GM12878 (cell line): ENCODE data around the gene CYB561A3. TPM values are rescaled to one million over a fixed set of nuclear protein-coding genes. Genes with fewer than 3 reads are reported as not detected.

ENCODE experiments used
- ATAC-seq: fragments of 200-7000 bp; cut with Tn5 transposase; 3 replicates; pipeline ENCODE4 v1.9.1; 2020; ENCODE audit warnings: mild to moderate bottlenecking, moderate library complexity
- BruUV-seq: library from RNA; stranded (reverse); fragments of 400-500 nt; replicated peaks from 2 replicates; lab custom pipeline; 2021; lab: Mats Ljungman, UMichigan
- CTCF ChIA-PET: fragments of 300-600 bp; sonication (Branson Sonifier 250); formaldehyde crosslinking; extraction: SDS; loops from one replicate; lab custom pipeline; 2021; ENCODE audit warnings: inconsistent platforms; lab: Yijun Ruan, JAX
- POLR2A ChIA-PET: fragments of 350-600 bp; formaldehyde crosslinking; extraction: SDS; loops from one replicate; lab custom pipeline; 2021; ENCODE audit warnings: inconsistent platforms; lab: Charles Lee
- RAD21 ChIA-PET: fragments of 300-600 bp; sonication (Branson Sonifier 250); formaldehyde crosslinking; loops from one replicate; lab custom pipeline; 2023; ENCODE audit warnings: antibody characterized with exemption; ENCODE audit not compliant: unreplicated experiment; lab: Charles Lee
- SMC1A ChIA-PET: fragments of 300-600 bp; sonication (Branson Sonifier 250); formaldehyde crosslinking; loops from one replicate; lab custom pipeline; 2023; ENCODE audit not compliant: unreplicated experiment, uncharacterized antibody; lab: Charles Lee
- DNase-seq: peaks from one replicate; pipeline ENCODE4 v3.0.0-alpha.2; 2011; ENCODE audit warnings: low read depth, low spot score
- FAIRE-seq: peaks from 3 replicates; lab custom pipeline; 2011; peaks lifted over from hg19 to GRCh38; lab: Jason Lieb, UNC
- H2AFZ ChIP-seq: 2 replicates; pipeline ENCODE4 v1.6.0; 2011; ENCODE audit warnings: low read depth, low read length, control low read depth; ENCODE audit not compliant: control insufficient read depth
- H3K27ac ChIP-seq: 2 replicates; pipeline ENCODE4 v1.5.1; 2011; ENCODE audit warnings: control low read depth; ENCODE audit not compliant: control insufficient read depth, insufficient read depth
- H3K27me3 ChIP-seq, 2 experiments: replicated peaks in 1 of 2; 2 replicates each; pipeline versions ENCODE4 v1.6.0 to v1.6.1; 2011; ENCODE audit warnings: low read length in 1 of 2; ENCODE audit not compliant: control insufficient read depth in 2 of 2, insufficient read depth in 2 of 2
- H3K36me3 ChIP-seq, 2 experiments: 2 replicates each; pipeline ENCODE4 v1.5.1; 2011; ENCODE audit warnings: low read length in 1 of 2; ENCODE audit not compliant: control insufficient read depth in 2 of 2, insufficient read depth in 2 of 2
- H3K4me1 ChIP-seq: 2 replicates; pipeline ENCODE4 v1.6.1; 2011; ENCODE audit warnings: mild to moderate bottlenecking, low read length, moderate library complexity, mixed read lengths; ENCODE audit not compliant: control insufficient read depth, insufficient read depth
- H3K4me2 ChIP-seq: 2 replicates; pipeline ENCODE4 v1.6.0; 2011; ENCODE audit warnings: control low read depth; ENCODE audit not compliant: control insufficient read depth, insufficient read depth
- H3K4me3 ChIP-seq: fragments of 200-600 bp; sonication (generic); 2 replicates; pipeline ENCODE4 v1.5.1; 2016
- H3K79me2 ChIP-seq: 2 replicates; pipeline ENCODE4 v1.6.0; 2011; ENCODE audit warnings: low read length; ENCODE audit not compliant: control insufficient read depth, insufficient read depth
- H3K9ac ChIP-seq: 2 replicates; pipeline ENCODE4 v1.8.0; 2011; ENCODE audit warnings: low read length, control low read depth, mixed read lengths; ENCODE audit not compliant: control insufficient read depth, insufficient read depth
- H3K9me3 ChIP-seq: replicated peaks from 3 replicates; pipeline ENCODE4 v1.5.1; 2011; ENCODE audit warnings: mild to moderate bottlenecking, low read length; ENCODE audit not compliant: control insufficient read depth, insufficient read depth
- H4K20me1 ChIP-seq: 2 replicates; pipeline ENCODE4 v1.6.0; 2011; ENCODE audit not compliant: control insufficient read depth, insufficient read depth
- BCL11A ChIP-seq: IDR thresholded peaks from 2 replicates; pipeline ENCODE4 v1.6.1; 2011; ENCODE audit warnings: low read depth, low read length
- CBX3 ChIP-seq: fragments of 200-600 bp; sonication (generic); IDR thresholded peaks from 2 replicates; pipeline ENCODE4 v1.6.1; 2016; ENCODE audit warnings: low read depth, borderline replicate concordance
- CBX5 ChIP-seq: sonication (generic); IDR thresholded peaks from 2 replicates; pipeline ENCODE4 v1.6.1; 2016; ENCODE audit warnings: low read depth, moderate library complexity, mild to moderate bottlenecking, inconsistent platforms
- CHD1 ChIP-seq: IDR thresholded peaks from 2 replicates; pipeline ENCODE4 v1.6.1; 2012; ENCODE audit warnings: low read depth, low read length, improper control_type of control experiment
- CREM ChIP-seq: IDR thresholded peaks from 2 replicates; pipeline ENCODE4 v1.6.1; 2014; ENCODE audit warnings: antibody characterized with exemption, low read depth
- IRF3 ChIP-seq: fragments of 450-650 bp; IDR thresholded peaks from 2 replicates; pipeline ENCODE4 v1.6.1; 2014; ENCODE audit warnings: mild to moderate bottlenecking
- SIX5 ChIP-seq: IDR thresholded peaks from 2 replicates; pipeline ENCODE4 v1.6.1; 2011; ENCODE audit warnings: mild to moderate bottlenecking, low read depth, low read length, moderate library complexity; ENCODE audit not compliant: severe bottlenecking
- SREBF1 ChIP-seq: IDR thresholded peaks from 2 replicates; pipeline ENCODE4 v1.6.1; 2012; ENCODE audit warnings: mild to moderate bottlenecking, low read length
- STAT1 ChIP-seq: fragments of 450-650 bp; conservative IDR thresholded peaks from 2 replicates; pipeline ENCODE4 v1.6.1; 2014; ENCODE audit warnings: antibody characterized with exemption, mild to moderate bottlenecking
- YY1 ChIP-seq: IDR thresholded peaks from 2 replicates; pipeline ENCODE4 v1.6.1; 2011; ENCODE audit warnings: low read depth, mild to moderate bottlenecking, low read length
- WGBS: methylation state at CpG from one replicate; pipeline ENCODE4 v1.1.6; 2016; ENCODE audit warnings: low lambda C conversion rate; ENCODE audit not compliant: insufficient replicate concordance, insufficient coverage; ENCODE audit errors: missing lambda C conversion rate; 5-methylcytosine and 5-hydroxymethylcytosine counted together
- in situ Hi-C: fragments of 300-500 bp; cut with MboI; formaldehyde crosslinking; loops from 9 replicates; pipeline ENCODE4 v1.14.3; 2018; ENCODE audit warnings: mixed read lengths
- intact Hi-C: fragments of 100-400 bp; cut with micrococcal nuclease; formaldehyde crosslinking; loops from one replicate; pipeline ENCODE4 v1.14.2; 2022; ENCODE audit not compliant: unreplicated experiment
- polyA plus RNA-seq, 11 experiments: library from polyadenylated mRNA; depleted of rRNA in 4 of 11; unstranded in 6 of 11; stranded (reverse) in 5 of 11; fragments of >200 nt; fragmentation: Nextera tagmentation in 4 of 11; fragmentation: Illumina TruSeq in 1 of 11; extraction: Ambion mirVana in 4 of 11; extraction: Trizol in 1 of 11; gene quantifications; 1 replicate in 1 of 11; 2 replicates in 10 of 11; pipeline versions ENCODE4 v1.2.1 to v1.2.3, GENCODE V29; 2011 to 2016; ENCODE audit warnings: inconsistent platforms in 2 of 11, missing spikeins in 2 of 11, low read depth in 1 of 11
- total RNA-seq, 4 experiments: library from RNA; depleted of rRNA in 3 of 4; stranded (reverse); fragments of >200 nt in 3 of 4; fragmentation: Illumina TruSeq in 1 of 4; extraction: Trizol in 1 of 4; gene quantifications; 2 replicates each; pipeline versions ENCODE4 v1.2.1 to v1.2.3, GENCODE V29; 2013 to 2021
- TF ChIP-seq, protein P1 (sequence below): IDR thresholded peaks from 2 replicates; pipeline ENCODE4 v1.6.1; 2012; ENCODE audit warnings: low read depth, low read length, improper control_type of control experiment
- TF ChIP-seq, protein P2 (sequence below): fragments of 450-650 bp; IDR thresholded peaks from 2 replicates; pipeline ENCODE4 v1.6.1; 2018; ENCODE audit warnings: borderline replicate concordance, mild to moderate bottlenecking; ENCODE audit not compliant: partially characterized antibody

Gene CYB561A3
- total and polyA plus RNA-seq, 10 of the 15 experiments (the other 5 are each of a cell fraction or from before 2014, with no cell fraction given), result 40.1 to 169 (median 74.4) TPM

DNA sequence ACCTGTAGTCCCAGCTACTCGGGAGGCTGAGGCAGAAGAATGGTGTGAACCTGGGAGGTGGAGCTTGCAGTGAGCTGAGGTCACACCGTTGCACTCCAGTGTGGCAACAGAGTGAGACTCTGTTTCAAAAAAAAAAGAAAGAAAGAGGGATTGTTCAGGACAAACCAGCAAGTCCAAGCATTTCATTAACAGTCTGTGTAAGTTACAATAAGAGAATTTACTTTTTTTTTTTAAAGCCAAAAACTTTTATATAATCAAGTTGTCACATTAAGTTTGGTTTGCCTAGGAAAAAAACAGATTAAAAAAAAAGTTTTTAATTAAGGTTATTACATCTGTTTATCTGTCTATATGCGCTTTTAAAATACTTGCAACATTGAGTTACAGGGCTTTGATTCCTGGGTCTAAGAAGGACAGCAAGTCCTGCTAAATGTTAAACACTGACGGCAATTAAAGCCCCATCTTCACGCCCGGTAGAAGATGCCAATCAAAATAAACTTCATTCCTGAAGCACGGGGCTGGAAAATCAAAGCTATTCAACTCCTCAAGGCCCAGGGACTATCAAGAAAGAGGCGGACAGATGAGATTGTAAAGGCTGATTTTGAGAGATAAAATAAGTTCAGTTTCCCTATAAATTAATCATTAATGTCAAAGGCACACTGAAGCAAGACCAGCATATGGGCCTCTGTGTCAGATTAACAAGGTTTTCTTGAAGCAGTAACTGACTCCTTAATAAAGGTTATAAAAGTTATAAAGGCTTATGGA is 11.2 kb upstream of the CYB561A3 start:
- Histone ChIP-seq H3K9me3 (no peaks in the 10 kb centered on the region), H3K4me1 (peaks cover 8% of the 10 kb centered on the region), H3K79me2 (no peaks in the 10 kb centered on the region), H3K27me3 (no peaks in the 10 kb centered on the region), H2AFZ (no peak overlapping the region), H4K20me1 (no peaks in the 10 kb centered on the region), H3K4me3 (no peak overlapping the region), H3K27ac (no peak overlapping the region), H3K9ac (no peak overlapping the region), H3K4me2 (no peak overlapping the region), H3K36me3 (peaks cover 9 to 14% of the 10 kb centered on the region in 2 experiments)
- no peak for FAIRE-seq
- in situ Hi-C loops, result no loop called here
- no peak for ATAC-seq
- ChIA-PET CTCF (interaction anchor here (0.6 to 23.9 kb wide), 3 partner anchors 9 to 36 kb away, joined by 3 to 309 read pairs (median 3); no protein-coding TSS in a partner anchor), POLR2A (interaction anchor here (0.5 kb wide), 1 partner anchor 65 kb away, joined by 3 read pairs; no protein-coding TSS in a partner anchor), RAD21 (interaction anchor here (0.9 to 8.0 kb wide), 2 partner anchors 12 to 14 kb away, joined by 3 to 72 read pairs; partner anchors contain the start of genes CYB561A3 and TMEM138), SMC1A (no interaction called here)
- DNase-seq, result no peak
- TF ChIP-seq CHD1, result no peak
- TF ChIP-seq, protein P1, sequence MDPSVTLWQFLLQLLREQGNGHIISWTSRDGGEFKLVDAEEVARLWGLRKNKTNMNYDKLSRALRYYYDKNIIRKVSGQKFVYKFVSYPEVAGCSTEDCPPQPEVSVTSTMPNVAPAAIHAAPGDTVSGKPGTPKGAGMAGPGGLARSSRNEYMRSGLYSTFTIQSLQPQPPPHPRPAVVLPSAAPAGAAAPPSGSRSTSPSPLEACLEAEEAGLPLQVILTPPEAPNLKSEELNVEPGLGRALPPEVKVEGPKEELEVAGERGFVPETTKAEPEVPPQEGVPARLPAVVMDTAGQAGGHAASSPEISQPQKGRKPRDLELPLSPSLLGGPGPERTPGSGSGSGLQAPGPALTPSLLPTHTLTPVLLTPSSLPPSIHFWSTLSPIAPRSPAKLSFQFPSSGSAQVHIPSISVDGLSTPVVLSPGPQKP, result no peak
- TF ChIP-seq YY1, result no peak
- TF ChIP-seq STAT1, result no peak
- no peak for TF ChIP-seq SREBF1
- TF ChIP-seq, protein P2, sequence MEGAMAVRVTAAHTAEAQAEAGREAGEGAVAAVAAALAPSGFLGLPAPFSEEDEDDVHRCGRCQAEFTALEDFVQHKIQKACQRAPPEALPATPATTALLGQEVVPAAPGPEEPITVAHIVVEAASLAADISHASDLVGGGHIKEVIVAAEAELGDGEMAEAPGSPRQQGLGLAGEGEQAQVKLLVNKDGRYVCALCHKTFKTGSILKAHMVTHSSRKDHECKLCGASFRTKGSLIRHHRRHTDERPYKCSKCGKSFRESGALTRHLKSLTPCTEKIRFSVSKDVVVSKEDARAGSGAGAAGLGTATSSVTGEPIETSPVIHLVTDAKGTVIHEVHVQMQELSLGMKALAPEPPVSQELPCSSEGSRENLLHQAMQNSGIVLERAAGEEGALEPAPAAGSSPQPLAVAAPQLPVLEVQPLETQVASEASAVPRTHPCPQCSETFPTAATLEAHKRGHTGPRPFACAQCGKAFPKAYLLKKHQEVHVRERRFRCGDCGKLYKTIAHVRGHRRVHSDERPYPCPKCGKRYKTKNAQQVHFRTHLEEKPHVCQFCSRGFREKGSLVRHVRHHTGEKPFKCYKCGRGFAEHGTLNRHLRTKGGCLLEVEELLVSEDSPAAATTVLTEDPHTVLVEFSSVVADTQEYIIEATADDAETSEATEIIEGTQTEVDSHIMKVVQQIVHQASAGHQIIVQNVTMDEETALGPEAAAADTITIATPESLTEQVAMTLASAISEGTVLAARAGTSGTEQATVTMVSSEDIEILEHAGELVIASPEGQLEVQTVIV, result no peak
- no peak for TF ChIP-seq CBX5
- TF ChIP-seq SIX5, result no peak
- TF ChIP-seq CREM, result no peak
- no peak for TF ChIP-seq BCL11A
- TF ChIP-seq IRF3, result no peak
- TF ChIP-seq CBX3, result no peak
- no TSS peak for BruUV-seq
- intact Hi-C loops, result no loop called here
- WGBS, result 94% methylated on average over 8 of the region's 8 CpGs
